ENCODE measurements around the gene SYNJ2.

SYNJ2 gene

GRCh38 chr6:158015188-158015506 lies 33.5 kb downstream of the SYNJ2 start:
- H3K4me3 ChIP-seq (ENCODE audit: control insufficient read depth, low read depth, low read length): no peak overlapping the region
- DNase-seq (ENCODE audit: low read depth): no peak
- TF ChIP-seq, protein P1, sequence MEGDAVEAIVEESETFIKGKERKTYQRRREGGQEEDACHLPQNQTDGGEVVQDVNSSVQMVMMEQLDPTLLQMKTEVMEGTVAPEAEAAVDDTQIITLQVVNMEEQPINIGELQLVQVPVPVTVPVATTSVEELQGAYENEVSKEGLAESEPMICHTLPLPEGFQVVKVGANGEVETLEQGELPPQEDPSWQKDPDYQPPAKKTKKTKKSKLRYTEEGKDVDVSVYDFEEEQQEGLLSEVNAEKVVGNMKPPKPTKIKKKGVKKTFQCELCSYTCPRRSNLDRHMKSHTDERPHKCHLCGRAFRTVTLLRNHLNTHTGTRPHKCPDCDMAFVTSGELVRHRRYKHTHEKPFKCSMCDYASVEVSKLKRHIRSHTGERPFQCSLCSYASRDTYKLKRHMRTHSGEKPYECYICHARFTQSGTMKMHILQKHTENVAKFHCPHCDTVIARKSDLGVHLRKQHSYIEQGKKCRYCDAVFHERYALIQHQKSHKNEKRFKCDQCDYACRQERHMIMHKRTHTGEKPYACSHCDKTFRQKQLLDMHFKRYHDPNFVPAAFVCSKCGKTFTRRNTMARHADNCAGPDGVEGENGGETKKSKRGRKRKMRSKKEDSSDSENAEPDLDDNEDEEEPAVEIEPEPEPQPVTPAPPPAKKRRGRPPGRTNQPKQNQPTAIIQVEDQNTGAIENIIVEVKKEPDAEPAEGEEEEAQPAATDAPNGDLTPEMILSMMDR (IDR thresholded peaks at IDR 0.05; ENCODE audit: control insufficient read depth, insufficient read depth, low read depth, low read length, missing control alignments): no peak

GRCh38 chr6:158016571-158017383 lies 35.1 kb downstream of the SYNJ2 start:
- no peak overlapping the region for H3K4me3 ChIP-seq (ENCODE audit: control insufficient read depth, low read depth, low read length)
- TF ChIP-seq, protein P1 (IDR thresholded peaks at IDR 0.05; ENCODE audit: control insufficient read depth, insufficient read depth, low read depth, low read length, missing control alignments): no peak
- no peak for DNase-seq (ENCODE audit: low read depth)

DNA sequence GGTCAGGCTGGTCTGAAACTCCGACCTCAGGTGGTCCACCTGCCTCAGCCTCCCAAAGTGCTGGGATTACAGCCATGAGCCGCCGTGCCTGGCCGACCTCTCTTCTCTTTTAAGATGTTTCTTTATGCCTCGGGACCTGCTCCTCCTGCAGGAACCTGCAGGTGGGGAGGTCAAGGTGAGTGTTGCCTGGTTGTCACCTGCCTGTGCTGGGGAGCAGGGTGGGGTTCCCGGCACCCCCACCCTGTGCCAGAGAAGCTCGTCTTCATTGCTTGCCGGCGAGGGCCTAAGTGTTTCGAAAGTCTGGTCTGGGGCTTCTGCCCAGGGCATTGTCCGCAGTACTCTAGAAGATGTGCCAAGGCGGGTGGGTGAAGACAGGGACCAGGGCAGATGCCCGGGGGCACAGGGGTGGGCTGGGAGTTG lies 36.0 kb downstream of the SYNJ2 start:
- DNase-seq (ENCODE audit: low read depth): no peak
- TF ChIP-seq, protein P1 (IDR thresholded peaks at IDR 0.05; ENCODE audit: control insufficient read depth, insufficient read depth, low read depth, low read length, missing control alignments): no peak
- H3K4me3 ChIP-seq (ENCODE audit: control insufficient read depth, low read depth, low read length): no peak overlapping the region

DNA sequence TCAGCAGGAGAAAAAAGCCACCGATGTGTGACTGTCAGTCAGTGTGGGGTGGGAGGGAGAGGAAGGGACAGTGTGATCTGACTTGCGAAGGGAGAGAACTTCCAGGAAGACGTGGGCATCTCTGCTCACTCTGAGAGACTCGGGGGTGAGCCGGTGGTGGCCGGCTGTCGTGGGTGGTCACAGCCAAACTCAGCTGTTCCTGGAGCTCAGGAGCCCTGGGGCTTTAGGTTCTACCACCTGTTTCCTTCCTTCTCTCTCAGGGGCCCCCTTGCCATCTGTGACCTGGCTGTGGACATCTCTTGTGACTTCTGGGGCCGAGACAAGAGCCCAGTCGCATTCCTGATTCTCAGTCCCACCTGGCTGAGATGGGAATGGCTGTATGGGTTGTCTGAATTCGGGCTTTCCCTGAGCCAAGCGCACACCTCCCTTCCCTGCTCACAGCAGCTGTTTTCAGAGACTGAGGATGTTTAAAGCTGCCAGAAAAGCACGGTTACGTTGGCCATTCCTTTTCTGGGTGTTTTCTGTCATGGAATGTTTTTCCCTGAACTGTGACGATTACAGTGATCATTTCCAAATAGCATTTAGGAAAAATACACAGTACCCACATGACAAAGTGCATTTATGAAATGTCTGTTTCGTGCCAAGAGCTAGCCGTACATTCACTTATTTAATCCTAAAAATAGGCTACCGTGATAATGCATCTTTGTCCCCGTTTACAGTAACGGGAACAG lies 36.5 kb downstream of the SYNJ2 start:
- H3K4me3 ChIP-seq (ENCODE audit: control insufficient read depth, low read depth, low read length): no peak overlapping the region
- no peak for DNase-seq (ENCODE audit: low read depth)

GRCh38 chr6:158018851-158019361 lies 37.2 kb downstream of the SYNJ2 start:
- H3K4me3 ChIP-seq (ENCODE audit: control insufficient read depth, low read depth, low read length): no peak overlapping the region
- DNase-seq (ENCODE audit: low read depth): no peak
- TF ChIP-seq, protein P1 (IDR thresholded peaks at IDR 0.05; ENCODE audit: control insufficient read depth, insufficient read depth, low read depth, low read length, missing control alignments): no peak

More for the DNA sequence above, 36.5 kb downstream of the SYNJ2 start:
- TF ChIP-seq, protein P1 (IDR thresholded peaks at IDR 0.05; ENCODE audit: control insufficient read depth, insufficient read depth, low read depth, low read length, missing control alignments): no peak

- no peak overlapping the region for H3K4me3 ChIP-seq (ENCODE audit: control insufficient read depth, low read depth, low read length)
- TF ChIP-seq, protein P1 (IDR thresholded peaks at IDR 0.05; ENCODE audit: control insufficient read depth, insufficient read depth, low read depth, low read length, missing control alignments): no peak
- DNase-seq (ENCODE audit: low read depth): no peak
Observed at GRCh38 chr6:158019416-158019815, 37.8 kb downstream of the SYNJ2 start.

Measured in AG09309 (cell line).